HG03060 (cell line): ENCODE data around the gene RRAGA.
"Not testable (repeated sequence)": the region's sequence is repeated elsewhere in the genome, so short reads cannot be mapped to it uniquely, and the experiment has no call there.

Source experiments
- ATAC-seq: cut with Tn5 transposase; IDR thresholded peaks from one replicate; pipeline ENCODE4 v1.9.1; 2021; ENCODE audit warnings: low read depth, moderate number of reproducible peaks; ENCODE audit not compliant: unreplicated experiment

Gene RRAGA

GRCh38 chr9:19048966-19049916 is at the start of gene RRAGA:
Gene RRAGA (plus strand): TSS chr9:19049427. CDS start chr9:19049660, 233 bp downstream.
- peak; percentile 88 for ATAC-seq

DNA sequence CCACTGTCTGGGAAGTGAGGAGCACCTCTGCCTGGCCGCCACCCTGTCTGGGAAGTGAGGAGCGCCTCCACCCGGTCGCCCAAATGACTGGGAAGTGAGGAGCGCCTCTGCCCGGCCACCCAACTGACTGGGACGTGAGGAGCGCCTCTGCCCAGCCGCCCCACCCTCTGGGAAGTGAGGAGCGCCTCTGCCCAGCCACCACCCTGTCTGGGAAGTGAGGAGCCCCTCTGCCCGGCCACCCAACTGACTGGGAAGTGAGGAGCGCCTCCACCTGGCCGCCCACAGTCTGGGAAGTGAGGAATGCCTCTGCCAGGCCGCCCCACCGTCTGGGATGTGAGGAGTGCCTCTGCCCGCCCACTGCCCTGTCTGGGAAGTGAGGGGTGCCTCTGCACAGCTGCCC is 49.1 kb upstream of the RRAGA start:
- no peak for ATAC-seq

- ATAC-seq, result no peak
Measured at GRCh38 chr9:19009391-19009965, 39.7 kb upstream of the RRAGA start.

DNA sequence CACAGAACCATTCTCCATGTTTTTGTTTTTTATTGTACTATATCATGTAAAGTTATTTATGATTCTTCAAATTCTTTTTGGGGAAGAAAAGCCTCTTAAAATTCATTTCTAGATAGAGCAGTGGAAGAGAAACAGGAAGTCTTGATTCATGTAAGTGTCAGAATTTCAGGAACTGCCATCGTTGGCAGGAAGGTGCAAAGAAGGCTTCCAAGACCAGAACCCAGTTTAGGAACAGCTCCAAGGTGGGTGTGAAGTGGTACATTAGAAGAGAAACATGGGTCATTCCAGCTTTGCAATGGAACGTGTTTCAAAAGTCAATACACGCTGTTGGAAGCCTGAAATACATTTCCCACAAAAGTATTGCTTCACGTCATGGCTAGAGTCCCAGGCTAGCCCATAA is 31.0 kb upstream of the RRAGA start:
- ATAC-seq, result no peak

GRCh38 chr9:19020886-19021455 is 28.3 kb upstream of the RRAGA start:
- ATAC-seq, result no peak

GRCh38 chr9:19021649-19022048 is 27.6 kb upstream of the RRAGA start:
- ATAC-seq, result not testable (repeated sequence)

GRCh38 chr9:19022206-19022605 is 27.0 kb upstream of the RRAGA start:
- peak; percentile 40 for ATAC-seq

DNA sequence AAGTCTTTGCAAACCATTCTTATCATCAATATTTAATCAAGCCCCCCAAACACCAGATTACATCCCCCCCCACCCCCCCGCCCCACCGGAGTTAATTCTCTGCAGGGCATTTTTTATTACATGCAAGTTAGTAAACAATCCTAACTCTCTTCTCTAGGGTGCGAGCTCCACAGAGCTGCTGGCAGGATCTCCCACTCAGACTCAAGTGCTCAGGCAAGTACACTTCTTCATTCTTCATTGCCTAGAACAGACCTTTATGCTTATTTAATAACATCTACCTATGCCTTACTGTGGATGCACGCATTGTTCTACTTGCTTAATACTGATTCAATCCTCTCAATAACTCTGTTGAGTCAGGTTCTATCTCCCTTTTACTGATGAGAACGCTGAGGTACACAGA is 26.1 kb upstream of the RRAGA start:
- no peak for ATAC-seq

GRCh38 chr9:19026375-19026774 is 22.9 kb upstream of the RRAGA start:
- no peak for ATAC-seq

GRCh38 chr9:19027825-19028224 is 21.4 kb upstream of the RRAGA start:
- ATAC-seq, result no peak

GRCh38 chr9:19028835-19029451 is 20.3 kb upstream of the RRAGA start:
- no peak for ATAC-seq

GRCh38 chr9:19030899-19031298 is 18.3 kb upstream of the RRAGA start:
- peak; percentile 83 for ATAC-seq

GRCh38 chr9:19032406-19032805 is 16.8 kb upstream of the RRAGA start:
- ATAC-seq, result no peak

- no peak for ATAC-seq
Measured at GRCh38 chr9:19033015-19033414, 16.2 kb upstream of the RRAGA start, which contains the start of gene SAXO1. Gene SAXO1 (minus strand): TSS chr9:19033209. CDS start chr9:19032908, 301 bp downstream.

GRCh38 chr9:19036611-19037010 is 12.6 kb upstream of the RRAGA start:
- no peak for ATAC-seq

DNA sequence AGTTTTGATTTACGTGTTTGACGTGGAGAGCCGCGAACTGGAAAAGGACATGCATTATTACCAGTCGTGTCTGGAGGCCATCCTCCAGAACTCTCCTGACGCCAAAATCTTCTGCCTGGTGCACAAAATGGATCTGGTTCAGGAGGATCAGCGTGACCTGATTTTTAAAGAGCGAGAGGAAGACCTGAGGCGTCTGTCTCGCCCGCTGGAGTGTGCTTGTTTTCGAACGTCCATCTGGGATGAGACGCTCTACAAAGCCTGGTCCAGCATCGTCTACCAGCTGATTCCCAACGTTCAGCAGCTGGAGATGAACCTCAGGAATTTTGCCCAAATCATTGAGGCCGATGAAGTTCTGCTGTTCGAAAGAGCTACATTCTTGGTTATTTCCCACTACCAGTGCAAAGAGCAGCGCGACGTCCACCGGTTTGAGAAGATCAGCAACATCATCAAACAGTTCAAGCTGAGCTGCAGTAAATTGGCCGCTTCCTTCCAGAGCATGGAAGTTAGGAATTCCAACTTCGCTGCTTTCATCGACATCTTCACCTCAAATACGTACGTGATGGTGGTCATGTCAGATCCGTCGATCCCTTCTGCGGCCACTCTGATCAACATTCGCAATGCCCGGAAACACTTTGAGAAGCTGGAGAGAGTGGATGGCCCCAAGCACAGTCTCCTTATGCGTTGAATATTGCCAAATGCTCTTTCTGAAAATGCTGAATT is 850 bp downstream of the RRAGA start:
- ATAC-seq, result no peak

DNA sequence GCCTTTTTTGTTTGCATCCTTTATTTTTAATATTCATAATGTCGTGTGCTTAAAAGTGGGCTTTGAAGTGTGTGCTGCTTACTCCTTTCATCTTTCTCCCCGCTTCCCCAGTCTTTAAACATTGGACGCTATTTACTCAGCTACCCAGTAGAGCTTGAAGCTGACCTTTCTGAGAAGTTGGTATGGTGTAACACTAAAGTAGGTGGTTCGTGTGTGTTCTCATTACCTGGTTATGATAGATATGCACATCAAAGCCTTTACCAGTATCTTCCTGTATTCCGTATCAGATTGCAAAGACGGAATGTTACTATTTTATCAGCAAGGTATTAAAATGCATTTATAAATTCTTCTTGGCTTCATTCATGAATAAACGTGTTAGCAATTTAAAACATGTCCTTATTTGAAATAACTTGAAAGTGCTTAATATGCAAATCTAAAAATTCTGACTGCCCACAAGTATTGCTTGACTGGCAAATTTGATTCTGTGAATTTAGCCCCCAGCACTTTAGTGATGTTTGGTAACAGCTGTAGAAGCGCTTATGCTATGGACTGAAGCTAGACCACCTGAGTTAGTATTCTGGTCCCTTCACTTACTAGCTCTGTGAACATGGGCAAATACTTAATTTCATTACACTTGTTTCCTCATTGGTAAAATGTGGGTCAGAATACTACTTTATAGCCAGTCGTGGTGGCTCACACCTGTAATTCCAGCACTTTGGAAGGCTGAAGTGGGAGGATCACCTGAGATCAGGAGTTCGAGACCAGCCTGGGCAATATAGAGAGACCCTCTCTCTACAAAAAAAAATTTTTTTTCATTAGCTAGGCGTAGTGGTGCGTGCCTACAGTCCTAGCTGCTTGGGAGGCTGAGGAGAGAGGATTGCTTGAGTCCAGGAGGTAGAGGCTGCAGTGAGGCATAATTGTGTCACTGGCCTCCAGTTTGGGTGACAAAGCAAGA is 1.7 kb downstream of the RRAGA start:
- no peak for ATAC-seq

GRCh38 chr9:19057033-19057432 is 7.8 kb downstream of the RRAGA start:
- ATAC-seq, result no peak

GRCh38 chr9:19074229-19074628 is 25.0 kb downstream of the RRAGA start:
- no peak for ATAC-seq
